A673 (cell line): Measurements from ENCODE around the gene MEGF6.

Experiments
- CTCF ChIP-seq: fragments of 300-800, 200-600 bp; sonication (generic); conservative IDR thresholded peaks from 2 replicates; pipeline ENCODE4 v1.5.1; 2017; ENCODE audit warnings: low read depth, mild to moderate bottlenecking, antibody characterized with exemption, low read length, moderate library complexity, mixed read lengths
- EZH2 ChIP-seq: fragments of 200-600 bp; sonication (generic); IDR thresholded peaks from 2 replicates; pipeline ENCODE4 v1.6.1; 2017; ENCODE audit warnings: borderline replicate concordance, low read depth, mild to moderate bottlenecking, mixed read lengths, antibody characterized with exemption, low read length; ENCODE audit not compliant: poor library complexity, severe bottlenecking

- no peak for TF ChIP-seq CTCF
- TF ChIP-seq EZH2, result no peak
Observed at GRCh38 chr1:3634059-3634800, 22.9 kb upstream of the MEGF6 start.
